HEK293 (cell line): ENCODE data around the gene RNF39.

Source experiments
- CTCF ChIA-PET: fragments of 350-600 bp; formaldehyde crosslinking; extraction: SDS; loops from one replicate; lab custom pipeline; 2021; ENCODE audit warnings: antibody characterized with exemption; lab: Yijun Ruan, JAX
- POLR2A ChIA-PET: fragments of 300-600 bp; formaldehyde crosslinking; extraction: SDS; loops from one replicate; lab custom pipeline; 2020; ENCODE audit warnings: antibody characterized with exemption, inconsistent platforms; lab: Yijun Ruan, JAX
- H3K27ac ChIP-seq: fragments of 200-500 bp; sonication (Bioruptor generic); 2 replicates; pipeline ENCODE4 v1.5.1; 2014; ENCODE audit warnings: low read depth, low read length, control low read depth, inconsistent platforms; ENCODE audit errors: extremely low read depth
- H3K36me3 ChIP-seq, 2 experiments: fragments of 200-500 bp in 1 of 2; sonication (Bioruptor generic) in 1 of 2; 1 replicate in 1 of 2; 2 replicates in 1 of 2; pipeline ENCODE4 v1.5.1; 2014 to 2017; ENCODE audit warnings: inconsistent platforms in 2 of 2, low read length in 2 of 2; ENCODE audit not compliant: control insufficient read depth in 2 of 2, insufficient read depth in 1 of 2
- H3K4me1 ChIP-seq: fragments of 200-500 bp; sonication (Bioruptor generic); 2 replicates; pipeline ENCODE4 v1.5.1; 2014; ENCODE audit warnings: mild to moderate bottlenecking, low read length, inconsistent platforms; ENCODE audit not compliant: control insufficient read depth, insufficient read depth
- H3K4me3 ChIP-seq: 2 replicates; pipeline ENCODE4 v1.5.1; 2011; ENCODE audit warnings: low read depth, mild to moderate bottlenecking, control low read depth, low read length, moderate library complexity
- H3K9me3 ChIP-seq: fragments of 200-500 bp; sonication (Bioruptor generic); 2 replicates; pipeline ENCODE4 v1.5.1; 2014; ENCODE audit warnings: low read depth, low read length, inconsistent platforms; ENCODE audit not compliant: control insufficient read depth, insufficient read depth
- EGR2 ChIP-seq: fragments of 450-650 bp; formaldehyde crosslinking; IDR thresholded peaks from 2 replicates; pipeline ENCODE4 v1.5.1; 2016; ENCODE audit warnings: low read depth, missing biosample characterization, missing genetic modification characterization
- GLI4 ChIP-seq: fragments of 450-650 bp; formaldehyde crosslinking; IDR thresholded peaks from 2 replicates; pipeline ENCODE4 v1.5.1; 2016; ENCODE audit warnings: missing biosample characterization, missing genetic modification characterization
- GLIS2 ChIP-seq: fragments of 450-650 bp; formaldehyde crosslinking; IDR thresholded peaks from 2 replicates; pipeline ENCODE4 v1.5.1; 2016; ENCODE audit warnings: missing biosample characterization, missing genetic modification characterization
- KLF10 ChIP-seq: fragments of 450-650 bp; IDR thresholded peaks from 2 replicates; pipeline ENCODE4 v1.5.1; 2018; ENCODE audit warnings: missing biosample characterization, mild to moderate bottlenecking, missing genetic modification characterization
- TCF7L2 ChIP-seq: IDR thresholded peaks from 2 replicates; pipeline ENCODE4 v1.6.1; 2011; ENCODE audit warnings: low read depth, mild to moderate bottlenecking, inconsistent platforms, low read length, moderate library complexity, borderline replicate concordance
- ZBTB17 ChIP-seq: fragments of 450-650 bp; formaldehyde crosslinking; IDR thresholded peaks from 2 replicates; pipeline ENCODE4 v1.5.1; 2016; ENCODE audit warnings: missing biosample characterization, missing genetic modification characterization
- ZFHX2 ChIP-seq: fragments of 450-650 bp; formaldehyde crosslinking; conservative IDR thresholded peaks from 2 replicates; pipeline ENCODE4 v1.5.1; 2016; ENCODE audit warnings: missing biosample characterization, missing genetic modification characterization
- ZFP3 ChIP-seq: fragments of 450-650 bp; formaldehyde crosslinking; IDR thresholded peaks from 2 replicates; pipeline ENCODE4 v1.5.1; 2016; ENCODE audit warnings: low read depth, missing biosample characterization, missing genetic modification characterization
- ZIC2 ChIP-seq: fragments of 450-650 bp; formaldehyde crosslinking; IDR thresholded peaks from 2 replicates; pipeline ENCODE4 v1.5.1; 2016; ENCODE audit warnings: missing biosample characterization, missing genetic modification characterization
- ZNF133 ChIP-seq: fragments of 450-650 bp; formaldehyde crosslinking; IDR thresholded peaks from 2 replicates; pipeline ENCODE4 v1.5.1; 2016; ENCODE audit warnings: missing biosample characterization, missing genetic modification characterization
- ZNF16 ChIP-seq: fragments of 450-650 bp; formaldehyde crosslinking; IDR thresholded peaks from 2 replicates; pipeline ENCODE4 v1.5.1; 2016; ENCODE audit warnings: low read depth, missing biosample characterization, missing genetic modification characterization
- ZNF221 ChIP-seq: fragments of 450-650 bp; formaldehyde crosslinking; IDR thresholded peaks from 2 replicates; pipeline ENCODE4 v1.5.1; 2017; ENCODE audit warnings: missing biosample characterization, missing genetic modification characterization, borderline replicate concordance
- ZNF335 ChIP-seq: fragments of 450-650 bp; formaldehyde crosslinking; conservative IDR thresholded peaks from 2 replicates; pipeline ENCODE4 v1.5.1; 2016; ENCODE audit warnings: missing biosample characterization, missing genetic modification characterization
- ZNF341 ChIP-seq: fragments of 450-650 bp; formaldehyde crosslinking; IDR thresholded peaks from 2 replicates; pipeline ENCODE4; 2016; ENCODE audit warnings: low read depth, missing biosample characterization, missing genetic modification characterization
- ZNF350 ChIP-seq: fragments of 450-650 bp; formaldehyde crosslinking; IDR thresholded peaks from 2 replicates; pipeline ENCODE4 v1.5.0; 2017; ENCODE audit warnings: missing biosample characterization, mild to moderate bottlenecking, missing genetic modification characterization
- ZNF585B ChIP-seq: fragments of 450-650 bp; formaldehyde crosslinking; IDR thresholded peaks from 2 replicates; pipeline ENCODE4 v1.5.1; 2016; ENCODE audit warnings: missing biosample characterization, missing genetic modification characterization
- ZNF624 ChIP-seq: fragments of 450-650 bp; formaldehyde crosslinking; IDR thresholded peaks from 2 replicates; pipeline ENCODE4 v1.5.1; 2017; ENCODE audit warnings: missing biosample characterization, missing genetic modification characterization
- ZNF791 ChIP-seq: fragments of 450-650 bp; formaldehyde crosslinking; IDR thresholded peaks from 2 replicates; pipeline ENCODE4 v1.5.1; 2016; ENCODE audit warnings: missing biosample characterization, missing genetic modification characterization
- ZSCAN16 ChIP-seq: fragments of 450-650 bp; formaldehyde crosslinking; IDR thresholded peaks from 2 replicates; pipeline ENCODE4 v1.5.1; 2016; ENCODE audit warnings: missing biosample characterization, missing genetic modification characterization
- ZSCAN30 ChIP-seq: fragments of 450-650 bp; IDR thresholded peaks from 2 replicates; pipeline ENCODE4 v1.5.1; 2018; ENCODE audit warnings: missing biosample characterization, mild to moderate bottlenecking, missing genetic modification characterization, moderate library complexity
- ZXDB ChIP-seq: fragments of 450-650 bp; formaldehyde crosslinking; IDR thresholded peaks from 2 replicates; pipeline ENCODE4 v1.5.1; 2016; ENCODE audit warnings: missing biosample characterization, missing genetic modification characterization
- TF ChIP-seq, protein P1 (sequence below): fragments of 450-650 bp; formaldehyde crosslinking; IDR thresholded peaks from 2 replicates; pipeline ENCODE4 v1.5.1; 2016; ENCODE audit warnings: missing biosample characterization, missing genetic modification characterization
- TF ChIP-seq, protein P2 (sequence below): fragments of 450-650 bp; formaldehyde crosslinking; IDR thresholded peaks from 2 replicates; pipeline ENCODE4 v1.5.1; 2017; ENCODE audit warnings: missing biosample characterization, missing genetic modification characterization
- TF ChIP-seq, protein P3 (sequence below): fragments of 450-650 bp; formaldehyde crosslinking; IDR thresholded peaks from 2 replicates; pipeline ENCODE4 v1.5.1; 2016; ENCODE audit warnings: missing biosample characterization, missing genetic modification characterization
- TF ChIP-seq, protein P4 (sequence below): fragments of 450-650 bp; formaldehyde crosslinking; IDR thresholded peaks from 2 replicates; pipeline ENCODE4 v1.5.1; 2017; ENCODE audit warnings: missing biosample characterization, missing genetic modification characterization
- TF ChIP-seq, protein P5 (sequence below): fragments of 450-650 bp; IDR thresholded peaks from 2 replicates; pipeline ENCODE4 v1.5.1; 2018; ENCODE audit warnings: missing biosample characterization, missing genetic modification characterization
- TF ChIP-seq, protein P6 (sequence below): fragments of 450-650 bp; formaldehyde crosslinking; IDR thresholded peaks from 2 replicates; pipeline ENCODE4 v1.5.1; 2016; ENCODE audit warnings: missing biosample characterization, missing genetic modification characterization
- TF ChIP-seq, protein P7 (sequence below): fragments of 450-650 bp; formaldehyde crosslinking; IDR thresholded peaks from 2 replicates; pipeline ENCODE4 v1.5.1; 2016; ENCODE audit warnings: missing biosample characterization, missing genetic modification characterization

RNF39 gene

DNA sequence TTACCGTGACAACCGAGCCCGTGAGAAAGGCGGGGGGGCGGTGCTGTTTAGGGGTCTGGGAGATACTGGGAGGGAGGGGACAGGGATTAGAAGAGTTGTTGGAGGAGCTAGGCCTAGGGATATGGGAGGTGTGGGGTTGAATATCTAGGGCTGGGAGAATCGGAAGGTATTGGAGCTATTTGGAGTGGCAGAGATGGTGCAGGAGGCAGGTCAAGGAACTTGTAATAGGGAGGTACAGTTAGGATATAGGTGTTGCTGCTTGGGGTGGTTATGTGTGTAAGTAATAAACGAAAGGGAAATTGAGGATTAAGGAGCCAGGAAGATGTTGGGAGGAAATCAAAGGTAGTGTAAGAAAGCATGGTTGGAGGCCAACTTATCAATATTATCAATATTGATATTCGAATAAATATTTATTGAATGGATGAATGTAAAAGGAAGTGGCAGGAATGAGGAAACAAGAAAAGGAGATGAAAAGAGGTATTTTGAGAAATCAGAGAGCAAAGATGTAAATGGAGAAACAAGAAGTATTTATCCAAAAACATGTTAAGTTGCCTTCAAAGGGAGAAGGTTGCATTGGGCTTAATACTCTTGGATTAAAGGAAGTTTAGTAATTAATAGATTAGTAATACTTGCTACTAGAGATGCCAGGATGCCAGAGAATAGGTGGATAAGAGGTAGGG is 8.0 kb downstream of the RNF39 start:
- ChIA-PET POLR2A (interaction anchor here (0.6 to 3.6 kb wide), 4 partner anchors 10 to 147 kb away, joined by 3 to 26 read pairs (median 4); partner anchors contain the start of gene TRIM26), CTCF (interaction anchor here (0.6 to 2.6 kb wide), 6 partner anchors 34 to 429 kb away, joined by 3 to 8 read pairs (median 4); no protein-coding TSS in a partner anchor)
- Histone ChIP-seq H3K9me3 (no peaks in the 10 kb centered on the region), H3K4me1 (peaks cover 10% of the 10 kb centered on the region), H3K36me3 (peaks cover 17 to 45% of the 10 kb centered on the region in 2 experiments; a peak in 2 of 3 replicates), H3K4me3 (peak overlapping the region; percentile 83), H3K27ac (peak overlapping the region; percentile 38)
- TF ChIP-seq, protein P1, sequence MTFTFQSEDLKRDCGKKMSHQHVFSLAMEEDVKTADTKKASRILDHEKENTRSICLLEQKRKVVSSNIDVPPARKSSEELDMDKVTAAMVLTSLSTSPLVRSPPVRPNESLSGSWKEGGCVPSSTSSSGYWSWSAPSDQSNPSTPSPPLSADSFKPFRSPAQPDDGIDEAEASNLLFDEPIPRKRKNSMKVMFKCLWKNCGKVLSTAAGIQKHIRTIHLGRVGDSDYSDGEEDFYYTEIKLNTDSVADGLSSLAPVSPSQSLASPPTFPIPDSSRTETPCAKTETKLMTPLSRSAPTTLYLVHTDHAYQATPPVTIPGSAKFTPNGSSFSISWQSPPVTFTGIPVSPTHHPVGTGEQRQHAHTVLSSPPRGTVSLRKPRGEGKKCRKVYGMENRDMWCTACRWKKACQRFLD, result no peak
- TF ChIP-seq ZNF221 (tag by site-specific recombination) (no peak), ZNF341 (peak; percentile 4), KLF10 (tag by site-specific recombination) (no peak), ZNF350 (tag by site-specific recombination) (no peak), ZNF335 (tag by site-specific recombination) (peak; percentile 2; the same call in 1 of the 2 replicates), TCF7L2 (no peak), GLI4 (tag by site-specific recombination) (no peak), ZNF585B (tag by site-specific recombination) (no peak), ZSCAN16 (no peak), ZNF16 (tag by site-specific recombination) (peak; percentile 24; the same call in 1 of the 2 replicates), ZNF133 (no peak), ZSCAN30 (tag by site-specific recombination) (no peak), ZIC2 (tag by site-specific recombination) (no peak), ZNF624 (tag by site-specific recombination) (no peak), EGR2 (tag by site-specific recombination) (no peak), GLIS2 (tag by site-specific recombination) (0 out of 2 replicates have a peak, but pooled peaks have one; percentile 25), ZNF791 (tag by site-specific recombination) (no peak), ZFHX2 (tag by site-specific recombination) (no peak), ZXDB (0 out of 2 replicates have a peak, but pooled peaks have one; percentile 11), ZFP3 (tag by site-specific recombination) (no peak), ZBTB17 (tag by site-specific recombination) (no peak)
- TF ChIP-seq, protein P2, sequence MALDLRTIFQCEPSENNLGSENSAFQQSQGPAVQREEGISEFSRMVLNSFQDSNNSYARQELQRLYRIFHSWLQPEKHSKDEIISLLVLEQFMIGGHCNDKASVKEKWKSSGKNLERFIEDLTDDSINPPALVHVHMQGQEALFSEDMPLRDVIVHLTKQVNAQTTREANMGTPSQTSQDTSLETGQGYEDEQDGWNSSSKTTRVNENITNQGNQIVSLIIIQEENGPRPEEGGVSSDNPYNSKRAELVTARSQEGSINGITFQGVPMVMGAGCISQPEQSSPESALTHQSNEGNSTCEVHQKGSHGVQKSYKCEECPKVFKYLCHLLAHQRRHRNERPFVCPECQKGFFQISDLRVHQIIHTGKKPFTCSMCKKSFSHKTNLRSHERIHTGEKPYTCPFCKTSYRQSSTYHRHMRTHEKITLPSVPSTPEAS (tag by site-specific recombination), result no peak
- TF ChIP-seq, protein P3, sequence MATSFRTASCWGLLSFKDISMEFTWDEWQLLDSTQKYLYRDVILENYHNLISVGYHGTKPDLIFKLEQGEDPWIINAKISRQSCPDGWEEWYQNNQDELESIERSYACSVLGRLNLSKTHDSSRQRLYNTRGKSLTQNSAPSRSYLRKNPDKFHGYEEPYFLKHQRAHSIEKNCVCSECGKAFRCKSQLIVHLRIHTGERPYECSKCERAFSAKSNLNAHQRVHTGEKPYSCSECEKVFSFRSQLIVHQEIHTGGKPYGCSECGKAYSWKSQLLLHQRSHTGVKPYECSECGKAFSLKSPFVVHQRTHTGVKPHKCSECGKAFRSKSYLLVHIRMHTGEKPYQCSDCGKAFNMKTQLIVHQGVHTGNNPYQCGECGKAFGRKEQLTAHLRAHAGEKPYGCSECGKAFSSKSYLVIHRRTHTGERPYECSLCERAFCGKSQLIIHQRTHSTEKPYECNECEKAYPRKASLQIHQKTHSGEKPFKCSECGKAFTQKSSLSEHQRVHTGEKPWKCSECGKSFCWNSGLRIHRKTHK (tag by site-specific recombination), result no peak
- TF ChIP-seq, protein P4, sequence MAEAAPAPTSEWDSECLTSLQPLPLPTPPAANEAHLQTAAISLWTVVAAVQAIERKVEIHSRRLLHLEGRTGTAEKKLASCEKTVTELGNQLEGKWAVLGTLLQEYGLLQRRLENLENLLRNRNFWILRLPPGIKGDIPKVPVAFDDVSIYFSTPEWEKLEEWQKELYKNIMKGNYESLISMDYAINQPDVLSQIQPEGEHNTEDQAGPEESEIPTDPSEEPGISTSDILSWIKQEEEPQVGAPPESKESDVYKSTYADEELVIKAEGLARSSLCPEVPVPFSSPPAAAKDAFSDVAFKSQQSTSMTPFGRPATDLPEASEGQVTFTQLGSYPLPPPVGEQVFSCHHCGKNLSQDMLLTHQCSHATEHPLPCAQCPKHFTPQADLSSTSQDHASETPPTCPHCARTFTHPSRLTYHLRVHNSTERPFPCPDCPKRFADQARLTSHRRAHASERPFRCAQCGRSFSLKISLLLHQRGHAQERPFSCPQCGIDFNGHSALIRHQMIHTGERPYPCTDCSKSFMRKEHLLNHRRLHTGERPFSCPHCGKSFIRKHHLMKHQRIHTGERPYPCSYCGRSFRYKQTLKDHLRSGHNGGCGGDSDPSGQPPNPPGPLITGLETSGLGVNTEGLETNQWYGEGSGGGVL (tag by site-specific recombination), result no peak
- TF ChIP-seq, protein P5, sequence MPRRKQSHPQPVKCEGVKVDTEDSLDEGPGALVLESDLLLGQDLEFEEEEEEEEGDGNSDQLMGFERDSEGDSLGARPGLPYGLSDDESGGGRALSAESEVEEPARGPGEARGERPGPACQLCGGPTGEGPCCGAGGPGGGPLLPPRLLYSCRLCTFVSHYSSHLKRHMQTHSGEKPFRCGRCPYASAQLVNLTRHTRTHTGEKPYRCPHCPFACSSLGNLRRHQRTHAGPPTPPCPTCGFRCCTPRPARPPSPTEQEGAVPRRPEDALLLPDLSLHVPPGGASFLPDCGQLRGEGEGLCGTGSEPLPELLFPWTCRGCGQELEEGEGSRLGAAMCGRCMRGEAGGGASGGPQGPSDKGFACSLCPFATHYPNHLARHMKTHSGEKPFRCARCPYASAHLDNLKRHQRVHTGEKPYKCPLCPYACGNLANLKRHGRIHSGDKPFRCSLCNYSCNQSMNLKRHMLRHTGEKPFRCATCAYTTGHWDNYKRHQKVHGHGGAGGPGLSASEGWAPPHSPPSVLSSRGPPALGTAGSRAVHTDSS (tag by site-specific recombination), result no peak
- TF ChIP-seq, protein P6, sequence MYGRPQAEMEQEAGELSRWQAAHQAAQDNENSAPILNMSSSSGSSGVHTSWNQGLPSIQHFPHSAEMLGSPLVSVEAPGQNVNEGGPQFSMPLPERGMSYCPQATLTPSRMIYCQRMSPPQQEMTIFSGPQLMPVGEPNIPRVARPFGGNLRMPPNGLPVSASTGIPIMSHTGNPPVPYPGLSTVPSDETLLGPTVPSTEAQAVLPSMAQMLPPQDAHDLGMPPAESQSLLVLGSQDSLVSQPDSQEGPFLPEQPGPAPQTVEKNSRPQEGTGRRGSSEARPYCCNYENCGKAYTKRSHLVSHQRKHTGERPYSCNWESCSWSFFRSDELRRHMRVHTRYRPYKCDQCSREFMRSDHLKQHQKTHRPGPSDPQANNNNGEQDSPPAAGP (tag by site-specific recombination), result 0 out of 2 replicates have a peak, but pooled peaks have one; percentile 17
- TF ChIP-seq, protein P7, sequence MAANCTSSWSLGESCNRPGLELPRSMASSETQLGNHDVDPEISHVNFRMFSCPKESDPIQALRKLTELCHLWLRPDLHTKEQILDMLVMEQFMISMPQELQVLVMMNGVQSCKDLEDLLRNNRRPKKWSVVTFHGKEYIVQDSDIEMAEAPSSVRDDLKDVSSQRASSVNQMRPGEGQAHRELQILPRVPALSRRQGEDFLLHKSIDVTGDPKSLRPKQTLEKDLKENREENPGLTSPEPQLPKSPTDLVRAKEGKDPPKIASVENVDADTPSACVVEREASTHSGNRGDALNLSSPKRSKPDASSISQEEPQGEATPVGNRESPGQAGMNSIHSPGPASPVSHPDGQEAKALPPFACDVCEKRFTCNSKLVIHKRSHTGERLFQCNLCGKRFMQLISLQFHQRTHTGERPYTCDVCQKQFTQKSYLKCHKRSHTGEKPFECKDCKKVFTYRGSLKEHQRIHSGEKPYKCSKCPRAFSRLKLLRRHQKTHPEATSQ (tag by site-specific recombination), result no peak
